Mucosa of gallbladder (tissue), 1 donor: ENCODE data around the gene GFY. TPM values are rescaled to one million over a fixed set of nuclear protein-coding genes. Genes with fewer than 3 reads are reported as not detected.

Source experiments
- DNase-seq: peaks from one replicate; pipeline ENCODE4 v3.0.0-alpha.2; 2020; ENCODE audit warnings: low spot score
- total RNA-seq: library from RNA; stranded (reverse); gene quantifications from one replicate; pipeline ENCODE4 v1.2.1, GENCODE V29; 2021
- donor health status: DM: no; HTN: no; CAD: no.

The GFY gene
- total RNA-seq, 1 donor from 2014 or later, result not detected

DNA sequence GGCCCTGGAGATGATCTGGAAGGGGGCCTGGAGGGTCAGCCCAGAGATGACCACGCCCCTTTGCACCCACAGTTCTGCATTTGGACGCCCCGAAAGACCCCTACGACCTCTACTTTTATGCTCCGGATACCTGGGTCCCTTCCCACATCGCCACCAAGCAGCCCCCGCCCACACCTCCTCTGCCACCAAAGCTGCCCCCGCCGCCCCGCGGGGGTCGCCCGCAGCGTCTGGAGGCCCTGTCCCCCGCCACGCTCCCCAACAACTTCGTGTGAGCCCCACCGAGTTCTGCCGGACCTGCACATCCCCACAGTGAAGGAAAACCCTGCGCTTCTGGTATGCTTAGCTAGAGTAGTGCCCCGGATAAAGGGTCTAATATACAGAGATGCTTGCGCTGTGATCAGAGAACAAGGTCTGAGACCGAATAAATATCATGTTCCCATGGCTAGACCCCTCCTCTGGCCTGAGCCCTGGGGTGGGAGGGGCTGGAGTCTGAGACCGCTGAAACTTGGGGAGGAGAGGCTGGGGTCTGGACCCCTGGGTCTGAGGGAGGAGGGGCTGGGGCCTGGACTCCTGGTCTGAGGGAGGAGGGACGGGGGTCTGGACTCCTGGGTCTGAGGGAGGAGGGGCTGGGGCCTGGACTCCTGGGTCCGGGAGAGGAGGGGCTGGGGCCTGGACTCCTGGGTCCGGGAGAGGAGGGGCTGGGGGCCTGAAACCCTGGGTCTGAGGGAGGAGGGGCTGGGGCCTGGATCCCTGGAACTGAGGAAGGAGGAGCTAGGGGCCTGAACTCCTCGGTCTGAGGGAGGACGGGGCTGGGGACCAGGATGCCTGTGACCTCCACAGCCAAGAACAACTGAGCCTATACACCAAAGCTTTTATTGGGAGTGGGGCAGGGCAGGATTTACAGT lies 3.6 kb downstream of the GFY start:
- DNase-seq, result no peak

GRCh38 chr19:49430172-49430677 lies 5.0 kb downstream of the GFY start:
- DNase-seq, result no peak

DNA sequence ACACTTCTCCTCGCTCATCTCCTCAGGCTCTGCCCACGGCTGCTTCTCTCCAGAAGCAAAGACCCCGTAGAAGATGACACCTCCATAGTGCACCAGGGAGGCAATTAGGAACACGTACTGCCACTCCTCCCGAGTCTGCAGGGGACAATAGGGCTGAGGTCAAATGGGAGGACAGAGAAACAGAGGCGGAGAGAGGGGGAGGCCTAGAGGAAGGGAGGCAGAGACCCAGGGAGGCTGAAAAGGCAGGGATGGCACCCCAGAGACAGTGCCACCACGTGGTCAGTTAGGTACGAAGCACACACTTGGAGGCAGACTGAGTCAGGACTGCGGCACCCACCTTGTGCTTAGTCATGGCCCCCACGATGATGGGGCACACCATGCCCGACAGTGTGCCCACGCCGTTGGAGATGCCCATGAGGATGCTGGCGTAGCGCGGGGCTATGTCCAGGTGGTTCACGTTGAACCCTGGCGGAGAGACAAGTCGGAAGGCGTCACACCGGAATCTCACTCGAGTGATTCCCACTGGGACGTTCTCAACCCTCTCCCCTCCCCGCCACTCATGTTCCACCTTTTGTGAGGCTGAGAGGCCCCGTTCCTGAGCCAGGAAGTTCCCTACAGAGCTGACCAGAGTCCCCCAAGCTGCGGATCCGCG lies 5.6 kb downstream of the GFY start:
- DNase-seq, result no peak

DNA sequence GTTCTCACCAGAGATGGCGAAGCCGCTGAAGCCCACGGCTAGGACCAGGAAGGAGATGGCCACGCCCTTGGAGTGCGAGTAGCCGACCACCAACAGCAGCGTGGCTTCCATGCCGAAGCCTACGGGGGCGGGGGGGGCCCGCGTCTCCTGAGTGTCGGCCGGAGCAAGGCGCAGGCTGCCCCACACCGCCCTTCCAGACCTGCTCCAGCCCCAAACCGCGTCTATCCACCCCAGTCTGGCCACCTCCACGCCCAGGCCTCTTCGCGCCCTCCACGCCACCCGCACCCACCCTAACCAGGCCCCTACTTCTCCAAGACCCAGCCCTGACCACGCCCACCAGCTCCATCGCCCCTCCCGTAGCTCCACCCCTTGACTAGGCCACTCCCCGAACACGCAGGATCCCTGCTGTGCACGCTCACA lies 6.2 kb downstream of the GFY start:
- DNase-seq, result no peak

DNA sequence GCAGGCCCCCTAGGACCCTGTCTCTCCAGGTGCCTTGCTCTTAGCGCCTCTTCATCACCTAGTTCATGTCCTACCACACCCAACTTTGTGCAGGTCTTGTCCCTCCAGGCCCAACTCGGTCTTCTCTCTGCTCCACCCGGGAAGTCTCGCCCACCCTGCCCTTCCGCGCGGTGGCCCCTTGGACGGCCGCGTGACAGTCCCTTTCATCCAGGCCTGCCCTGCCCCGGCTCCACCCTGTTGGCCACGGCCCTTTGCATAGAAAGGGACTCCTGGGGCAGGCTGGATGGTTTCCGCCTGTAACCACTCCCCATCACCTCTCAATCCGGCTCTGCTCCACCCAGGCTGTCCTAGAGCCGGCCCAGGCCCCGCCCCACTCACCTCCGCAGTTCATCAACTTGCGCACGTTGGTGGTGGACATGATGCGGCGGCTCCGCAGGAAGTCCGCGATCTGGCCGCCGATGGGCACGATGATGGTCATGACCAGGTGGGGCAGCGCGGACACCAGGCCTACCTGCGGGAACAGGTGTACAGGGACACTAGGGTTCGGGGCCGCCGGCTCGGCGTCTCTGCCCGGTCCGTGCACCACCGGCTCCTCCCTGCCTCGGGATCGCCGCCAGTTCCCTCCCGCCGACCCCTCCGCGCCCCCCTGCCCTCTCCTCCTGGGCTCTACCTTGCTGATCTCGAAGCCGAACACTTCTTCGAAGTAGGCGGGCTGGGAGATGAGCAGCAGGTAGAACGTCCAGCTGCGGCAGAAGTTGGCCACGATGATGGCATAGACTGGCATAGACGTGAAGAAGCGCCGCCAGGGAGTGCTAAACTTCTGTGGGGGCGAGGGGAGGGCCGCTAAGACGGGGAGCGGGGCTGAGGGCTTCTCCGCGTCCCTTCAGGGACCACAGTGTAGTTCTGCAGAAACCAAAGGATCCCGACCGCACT lies 7.2 kb downstream of the GFY start:
- no peak for DNase-seq

- DNase-seq, result no peak
These were observed 8.2 kb downstream of the GFY start for GRCh38 chr19:49433240-49433901.

DNA sequence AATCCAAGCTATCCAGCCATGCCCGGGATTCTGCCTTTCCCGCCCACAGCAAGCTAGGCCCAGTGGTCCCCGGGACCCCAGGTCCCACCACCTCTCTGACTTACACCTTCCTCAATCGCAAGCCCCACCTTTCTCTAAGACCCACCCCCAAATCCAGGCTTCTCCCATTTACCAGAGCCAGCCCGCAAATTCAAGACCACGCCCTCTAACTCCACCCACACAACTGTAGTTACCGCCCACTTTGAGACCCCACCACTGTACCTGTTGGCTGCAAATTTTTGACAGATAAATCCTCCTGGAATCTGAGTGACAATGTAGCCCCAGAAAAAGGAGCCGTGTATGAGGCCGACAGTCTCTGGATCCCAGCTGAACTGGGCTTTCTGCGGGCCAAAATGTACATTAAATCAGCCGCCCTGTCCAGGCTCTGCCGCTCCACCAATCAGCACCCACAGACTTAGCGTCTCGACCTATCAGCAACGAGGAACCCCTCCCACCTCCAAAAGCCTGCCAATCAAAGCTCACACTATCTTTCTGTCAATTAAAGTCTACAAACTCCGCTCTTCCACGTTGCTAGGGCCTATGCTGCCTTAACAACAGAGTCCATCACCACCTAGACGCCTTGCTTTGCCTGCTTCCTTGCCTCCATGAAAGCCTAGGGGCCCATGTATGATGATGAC lies 9.9 kb downstream of the GFY start:
- no peak for DNase-seq

GRCh38 chr19:49435670-49436069 lies 10.5 kb downstream of the GFY start:
- no peak for DNase-seq

- no peak for DNase-seq
These were observed 11.3 kb downstream of the GFY start for GRCh38 chr19:49436381-49437017.

DNA sequence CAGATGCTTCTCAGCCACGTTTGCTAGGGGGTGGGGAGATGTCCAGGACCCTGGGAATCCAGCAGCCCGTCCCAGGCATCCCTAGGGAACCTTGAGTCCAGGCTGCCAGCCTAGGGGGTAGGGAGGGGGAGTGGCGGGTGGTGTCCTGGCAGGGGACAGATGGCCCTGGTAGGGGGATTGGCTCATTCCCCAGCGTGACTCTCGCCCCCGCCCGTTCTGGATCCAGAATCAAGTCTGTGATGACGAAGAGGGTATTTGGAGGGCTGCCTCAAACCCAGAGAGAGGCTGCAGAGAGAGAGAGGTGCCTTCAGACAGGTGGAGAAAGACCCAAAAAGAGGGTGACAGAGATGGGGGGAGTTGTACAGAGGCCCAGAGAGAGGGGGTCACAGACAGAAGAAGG lies 12.0 kb downstream of the GFY start:
- DNase-seq, result no peak

DNA sequence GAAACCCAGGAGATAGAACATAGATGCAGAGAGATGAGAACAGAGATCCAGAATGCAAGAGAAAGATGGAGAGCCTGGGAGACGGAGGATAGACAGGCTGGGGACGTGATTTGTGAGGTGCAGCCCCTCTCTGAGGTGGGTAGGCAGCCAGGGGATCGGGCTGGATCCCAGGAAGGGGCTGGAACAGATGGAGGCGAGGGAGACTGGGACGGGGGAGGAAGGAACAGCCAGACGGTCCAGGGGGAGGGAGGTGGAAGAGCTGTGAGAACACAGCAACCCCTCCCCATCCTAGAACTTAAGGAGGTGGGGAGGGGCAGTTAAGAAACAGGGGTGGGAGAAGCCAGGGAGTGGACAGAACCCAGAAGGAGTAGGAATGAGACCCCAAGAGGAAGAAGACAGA lies 13.1 kb downstream of the GFY start:
- DNase-seq, result no peak

DNA sequence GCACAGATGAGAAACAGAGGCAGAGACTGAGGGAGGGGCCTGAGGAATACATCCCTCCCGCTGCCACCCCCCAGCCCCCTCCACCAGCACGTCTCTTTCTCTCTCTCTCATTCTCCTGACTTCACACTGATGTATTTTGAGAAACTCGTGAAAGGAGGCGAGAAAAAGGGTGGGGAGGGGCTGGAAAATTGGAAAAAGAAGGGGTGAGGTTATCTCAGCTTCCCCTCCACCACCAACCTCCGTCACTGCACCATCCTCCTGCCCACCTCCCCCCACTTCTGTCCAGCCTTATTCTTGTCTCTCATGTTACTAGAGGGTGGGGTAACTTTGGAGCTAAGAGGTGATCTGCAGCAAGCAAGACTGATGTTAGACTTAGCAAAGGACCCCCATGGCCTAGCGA lies 14.6 kb downstream of the GFY start:
- no peak for DNase-seq

GRCh38 chr19:49440439-49441209 lies 15.4 kb downstream of the GFY start:
- no peak for DNase-seq

- DNase-seq, result no peak
These were observed 16.2 kb downstream of the GFY start, which contains the start of gene SLC17A7 for GRCh38 chr19:49441210-49441959. TSS of gene SLC17A7 (minus strand) at chr19:49441527. CDS start at chr19:49441379, 148 bp downstream.

GRCh38 chr19:49441960-49442350 lies 16.8 kb downstream of the GFY start:
- DNase-seq, result no peak

DNA sequence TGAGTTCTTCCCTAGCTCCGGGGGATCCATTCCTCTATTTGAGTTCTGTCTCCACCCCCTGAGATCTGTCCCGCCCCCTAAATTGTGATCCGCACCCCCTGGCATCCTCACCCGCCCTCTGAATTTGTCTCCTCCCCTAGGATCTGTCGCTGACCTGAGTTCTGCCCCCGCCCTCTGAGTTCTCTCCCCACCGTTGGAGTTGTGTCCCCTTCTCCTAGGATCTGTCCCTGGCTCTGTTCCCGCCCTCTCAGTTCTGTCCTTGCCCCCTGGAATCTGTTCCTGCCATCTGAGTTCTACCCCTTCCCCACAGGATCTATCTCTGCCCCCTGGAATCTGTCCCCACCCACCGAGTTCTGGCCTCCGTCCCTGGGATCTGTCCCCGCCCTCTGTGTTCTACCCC lies 17.2 kb downstream of the GFY start:
- no peak for DNase-seq

- DNase-seq, result peak; percentile 85
These were observed 17.7 kb downstream of the GFY start for GRCh38 chr19:49442771-49443365.
